NOMO-1 (cell line): ENCODE data around the gene RTEL1.

Source experiments
- DNase-seq, 2 experiments: peaks; one replicate each; lab custom pipeline; 2025; ENCODE audit not compliant: unreplicated experiment in 2 of 2; lab: John Stamatoyannopoulos, UW

RTEL1 gene

DNA sequence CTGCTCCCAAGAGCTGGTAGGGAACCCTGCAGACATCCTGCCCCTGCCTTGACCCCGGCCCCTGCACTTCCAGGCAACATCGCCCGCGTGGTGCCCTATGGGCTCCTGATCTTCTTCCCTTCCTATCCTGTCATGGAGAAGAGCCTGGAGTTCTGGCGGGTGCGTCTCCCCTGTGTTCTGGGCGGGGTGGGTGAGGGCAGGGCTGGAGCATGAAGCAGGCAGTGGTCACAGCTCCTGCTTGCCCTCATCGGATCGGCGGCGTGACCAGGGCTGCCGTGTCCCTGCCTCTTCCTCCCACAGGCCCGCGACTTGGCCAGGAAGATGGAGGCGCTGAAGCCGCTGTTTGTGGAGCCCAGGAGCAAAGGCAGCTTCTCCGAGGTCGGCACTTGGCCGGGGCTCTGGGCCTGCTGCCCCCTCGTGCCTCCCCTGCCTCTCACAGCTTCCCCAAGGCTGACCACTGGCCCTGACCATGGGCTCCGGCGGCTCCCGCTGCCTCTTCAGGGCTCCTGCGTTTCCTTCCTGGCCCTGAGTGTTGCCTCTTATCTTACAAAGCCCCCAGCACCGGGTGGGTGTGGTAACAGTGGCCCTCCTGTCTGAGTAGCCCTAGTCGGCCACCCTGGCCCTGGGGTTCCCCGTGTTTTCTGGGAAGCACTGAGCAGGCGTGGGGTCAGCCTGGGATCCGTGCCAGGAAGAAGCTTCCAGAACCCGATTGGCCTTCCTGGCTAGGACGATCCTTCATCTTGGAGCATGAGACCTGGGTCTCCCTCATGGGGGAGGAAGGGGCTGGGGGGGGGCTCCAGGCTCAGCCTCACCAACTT, 30.3 kb downstream of the RTEL1 start:
- no peak for DNase-seq

GRCh38 chr20:63689046-63690002, 31.2 kb downstream of the RTEL1 start:
- DNase-seq: no peak

GRCh38 chr20:63690003-63690897, 32.1 kb downstream of the RTEL1 start:
- no peak for DNase-seq

DNA sequence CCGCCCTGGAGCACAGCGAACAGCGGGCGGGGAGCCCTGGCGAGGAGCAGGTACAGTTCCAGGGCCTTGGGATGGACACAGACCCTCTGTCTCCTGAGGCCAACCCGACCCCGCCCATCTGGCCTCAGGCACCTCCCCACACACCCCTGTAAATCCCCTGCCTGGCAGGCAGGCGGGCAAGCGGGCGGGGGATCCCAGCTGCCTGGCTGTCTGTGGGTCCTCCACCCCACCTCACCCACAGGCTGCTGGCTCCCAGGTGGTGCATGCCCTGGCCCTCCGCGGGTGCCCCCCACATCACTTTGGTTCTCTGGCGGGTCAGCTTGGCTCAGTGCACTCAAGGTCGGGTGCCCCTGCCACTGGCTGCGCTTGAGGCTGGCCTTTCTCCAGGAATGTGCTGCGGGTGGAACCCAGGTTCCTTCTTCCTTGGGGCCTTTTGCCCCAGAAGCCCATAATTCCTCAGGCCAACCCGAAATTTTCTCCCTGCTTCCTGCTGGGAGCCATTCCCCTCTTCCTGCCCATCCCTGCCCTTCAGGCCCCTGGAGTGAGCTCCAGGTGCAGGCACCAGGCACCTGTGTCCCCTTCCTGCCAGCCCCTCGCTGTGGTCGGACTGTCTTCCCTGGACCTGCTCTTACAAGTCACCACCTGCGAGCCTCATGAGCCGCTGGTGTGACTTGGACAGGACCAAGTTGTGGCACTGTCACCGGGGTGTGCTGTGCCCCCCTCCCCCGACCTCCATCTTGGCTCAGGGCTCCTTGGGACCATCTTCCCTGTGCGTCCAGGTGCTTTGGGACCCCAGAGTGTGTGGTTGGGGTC, 33.0 kb downstream of the RTEL1 start:
- DNase-seq: no peak

DNA sequence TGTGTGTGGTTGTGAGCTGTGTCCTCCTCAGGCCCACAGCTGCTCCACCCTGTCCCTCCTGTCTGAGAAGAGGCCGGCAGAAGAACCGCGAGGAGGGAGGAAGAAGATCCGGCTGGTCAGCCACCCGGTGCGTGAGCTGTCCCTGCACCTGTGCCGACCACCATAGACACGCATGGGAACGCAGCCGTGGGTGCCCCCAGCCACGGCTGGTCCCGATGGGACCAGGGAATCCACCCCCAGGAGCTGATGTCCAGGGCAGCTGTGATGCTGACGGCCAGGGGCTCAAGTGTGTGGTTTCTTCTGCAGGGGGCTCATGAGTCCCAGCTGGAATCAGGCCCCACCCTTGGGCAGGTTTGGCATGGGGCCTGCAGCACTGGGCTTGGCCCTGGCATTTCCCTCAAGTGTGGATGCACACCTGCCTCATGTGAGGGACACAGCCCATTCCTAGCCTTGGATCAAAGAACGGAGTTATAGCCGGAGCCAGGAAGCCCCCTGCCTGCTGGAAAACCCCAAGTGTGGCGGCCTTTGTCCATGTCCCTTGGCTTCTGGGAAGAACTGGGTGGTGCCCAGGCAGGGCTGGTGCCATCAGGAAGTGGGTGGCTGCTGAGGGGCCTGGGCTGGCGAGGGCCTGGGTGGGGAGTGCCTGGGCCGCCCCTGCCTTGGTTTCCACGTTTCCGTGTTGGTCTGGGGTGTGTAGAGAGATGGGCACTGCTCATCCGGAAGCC, 33.8 kb downstream of the RTEL1 start:
- DNase-seq: no peak

DNA sequence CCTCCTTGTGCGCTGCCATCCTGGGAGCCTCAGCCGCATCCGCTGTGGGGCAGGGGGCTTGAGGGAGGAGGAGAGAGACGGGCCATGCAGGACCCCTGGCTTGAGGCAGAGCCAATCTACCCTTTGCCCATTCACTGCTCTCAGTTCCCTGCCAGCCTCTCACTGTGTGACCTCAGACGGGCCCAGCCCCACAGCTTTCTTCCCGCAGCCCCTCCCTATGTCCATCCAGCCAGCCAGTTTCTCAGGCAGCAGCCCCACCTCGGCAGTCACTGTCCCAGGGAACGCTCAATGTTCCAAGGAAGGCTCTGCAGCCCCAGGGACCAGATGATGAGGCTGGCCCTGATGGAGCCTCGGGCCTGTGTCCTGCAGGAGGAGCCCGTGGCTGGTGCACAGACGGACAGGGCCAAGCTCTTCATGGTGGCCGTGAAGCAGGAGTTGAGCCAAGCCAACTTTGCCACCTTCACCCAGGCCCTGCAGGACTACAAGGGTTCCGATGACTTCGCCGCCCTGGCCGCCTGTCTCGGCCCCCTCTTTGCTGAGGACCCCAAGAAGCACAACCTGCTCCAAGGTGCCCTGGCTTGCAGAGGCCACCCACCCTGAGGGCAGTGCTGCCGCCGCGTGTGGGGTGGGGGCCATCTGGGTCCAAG, 34.4 kb downstream of the RTEL1 start:
- no peak for DNase-seq

DNA sequence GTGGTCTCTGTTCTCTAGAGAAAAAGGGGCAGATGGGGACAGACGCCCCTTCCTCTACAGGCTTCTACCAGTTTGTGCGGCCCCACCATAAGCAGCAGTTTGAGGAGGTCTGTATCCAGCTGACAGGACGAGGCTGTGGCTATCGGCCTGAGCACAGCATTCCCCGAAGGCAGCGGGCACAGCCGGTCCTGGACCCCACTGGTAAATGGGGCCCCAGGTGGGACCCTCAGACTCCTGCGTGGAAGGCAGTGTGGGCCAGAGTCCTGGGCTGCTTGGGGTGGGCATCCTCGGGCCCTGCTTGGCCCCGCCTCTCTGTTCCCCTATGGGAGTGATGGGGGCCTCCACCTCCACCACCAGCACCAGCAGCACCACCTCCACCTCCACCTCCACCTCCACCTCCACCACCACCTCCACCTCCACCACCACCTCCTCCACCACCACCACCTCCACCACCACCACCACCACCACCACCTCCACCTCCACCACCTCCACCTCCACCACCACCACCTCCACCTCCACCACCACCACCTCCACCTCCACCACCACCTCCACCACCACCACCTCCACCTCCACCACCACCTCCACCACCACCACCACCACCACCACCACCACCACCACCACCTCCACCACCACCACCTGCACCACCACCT, 35.1 kb downstream of the RTEL1 start:
- DNase-seq: no peak

DNA sequence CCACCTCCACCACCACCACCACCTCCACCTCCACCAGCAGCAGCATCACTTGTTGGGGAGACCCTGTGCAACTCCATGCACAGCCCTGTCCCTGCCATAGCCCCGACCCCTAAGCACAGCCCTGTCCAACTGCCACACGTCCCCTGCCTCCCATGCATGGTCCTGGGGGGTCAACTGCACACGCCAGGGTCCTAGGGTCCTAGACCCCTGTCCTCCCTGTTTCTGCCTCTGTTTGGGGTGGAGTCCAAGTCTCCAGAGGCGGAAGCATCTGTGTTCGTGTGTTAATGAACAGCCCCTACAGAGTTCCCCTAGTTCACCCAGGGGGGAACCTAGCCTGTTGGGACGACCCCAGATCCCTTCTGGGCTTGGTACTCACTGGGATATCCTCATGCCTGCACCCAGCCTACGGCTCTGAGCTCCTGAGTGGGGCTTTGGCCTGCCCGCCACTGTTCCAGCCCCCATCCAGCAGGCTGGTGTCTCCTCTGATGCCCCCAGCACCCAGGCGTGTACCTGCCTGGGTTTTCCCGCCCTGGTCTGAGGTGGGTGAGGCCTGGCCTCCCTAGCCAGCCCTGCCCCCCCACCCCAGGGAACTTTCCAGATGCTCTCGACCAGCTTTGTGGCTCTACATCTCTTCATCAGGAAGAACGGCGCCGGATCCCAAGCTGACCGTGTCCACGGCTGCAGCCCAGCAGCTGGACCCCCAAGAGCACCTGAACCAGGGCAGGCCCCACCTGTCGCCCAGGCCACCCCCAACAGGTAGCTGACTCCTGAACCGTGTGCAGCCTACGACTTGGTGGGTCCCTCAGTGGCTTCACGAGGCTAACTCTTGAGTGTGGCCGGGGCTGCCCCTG, 35.8 kb downstream of the RTEL1 start:
- DNase-seq: no peak

DNA sequence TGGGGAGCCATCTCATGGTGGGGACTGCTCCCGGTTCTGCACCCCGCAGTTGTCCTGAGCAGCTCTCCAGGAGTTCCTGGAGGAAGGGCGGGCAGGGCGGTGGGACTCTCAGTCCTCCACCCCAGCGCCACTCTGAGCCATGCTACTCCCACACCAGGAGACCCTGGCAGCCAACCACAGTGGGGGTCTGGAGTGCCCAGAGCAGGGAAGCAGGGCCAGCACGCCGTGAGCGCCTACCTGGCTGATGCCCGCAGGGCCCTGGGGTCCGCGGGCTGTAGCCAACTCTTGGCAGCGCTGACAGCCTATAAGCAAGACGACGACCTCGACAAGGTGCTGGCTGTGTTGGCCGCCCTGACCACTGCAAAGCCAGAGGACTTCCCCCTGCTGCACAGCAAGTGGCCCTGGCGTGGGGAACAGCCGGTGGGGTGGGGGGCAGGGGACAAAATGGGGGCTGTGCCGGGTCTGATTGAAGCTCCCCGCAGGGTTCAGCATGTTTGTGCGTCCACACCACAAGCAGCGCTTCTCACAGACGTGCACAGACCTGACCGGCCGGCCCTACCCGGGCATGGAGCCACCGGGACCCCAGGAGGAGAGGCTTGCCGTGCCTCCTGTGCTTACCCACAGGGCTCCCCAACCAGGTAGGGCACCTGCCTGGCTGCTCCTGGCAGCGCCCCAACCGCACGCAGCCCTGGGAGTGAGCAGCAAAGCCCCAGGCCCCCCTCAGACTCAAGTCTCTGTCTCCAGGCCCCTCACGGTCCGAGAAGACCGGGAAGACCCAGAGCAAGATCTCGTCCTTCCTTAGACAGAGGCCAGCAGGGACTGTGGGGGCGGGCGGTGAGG, 36.7 kb downstream of the RTEL1 start:
- DNase-seq: no peak

DNA sequence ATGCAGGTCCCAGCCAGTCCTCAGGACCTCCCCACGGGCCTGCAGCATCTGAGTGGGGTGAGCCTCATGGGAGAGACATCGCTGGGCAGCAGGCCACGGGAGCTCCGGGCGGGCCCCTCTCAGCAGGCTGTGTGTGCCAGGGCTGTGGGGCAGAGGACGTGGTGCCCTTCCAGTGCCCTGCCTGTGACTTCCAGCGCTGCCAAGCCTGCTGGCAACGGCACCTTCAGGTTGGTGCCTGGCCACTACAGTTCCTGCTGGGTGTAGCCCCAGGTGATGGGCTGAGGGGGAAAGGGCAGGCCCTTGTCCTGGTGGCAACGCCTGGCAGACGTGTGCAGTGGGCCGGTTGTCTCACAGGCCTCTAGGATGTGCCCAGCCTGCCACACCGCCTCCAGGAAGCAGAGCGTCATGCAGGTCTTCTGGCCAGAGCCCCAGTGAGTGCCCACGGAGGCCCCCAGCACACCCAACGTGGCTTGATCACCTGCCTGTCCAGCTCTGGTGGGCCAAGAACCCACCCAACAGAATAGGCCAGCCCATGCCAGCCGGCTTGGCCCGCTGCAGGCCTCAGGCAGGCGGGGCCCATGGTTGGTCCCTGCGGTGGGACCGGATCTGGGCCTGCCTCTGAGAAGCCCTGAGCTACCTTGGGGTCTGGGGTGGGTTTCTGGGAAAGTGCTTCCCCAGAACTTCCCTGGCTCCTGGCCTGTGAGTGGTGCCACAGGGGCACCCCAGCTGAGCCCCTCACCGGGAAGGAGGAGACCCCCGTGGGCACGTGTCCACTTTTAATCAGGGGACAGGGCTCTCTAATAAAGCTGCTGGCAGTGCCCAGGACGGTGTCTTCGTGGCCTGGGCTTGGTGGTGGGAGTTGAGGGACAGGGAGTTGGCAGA, 37.6 kb downstream of the RTEL1 start:
- no peak for DNase-seq

DNA sequence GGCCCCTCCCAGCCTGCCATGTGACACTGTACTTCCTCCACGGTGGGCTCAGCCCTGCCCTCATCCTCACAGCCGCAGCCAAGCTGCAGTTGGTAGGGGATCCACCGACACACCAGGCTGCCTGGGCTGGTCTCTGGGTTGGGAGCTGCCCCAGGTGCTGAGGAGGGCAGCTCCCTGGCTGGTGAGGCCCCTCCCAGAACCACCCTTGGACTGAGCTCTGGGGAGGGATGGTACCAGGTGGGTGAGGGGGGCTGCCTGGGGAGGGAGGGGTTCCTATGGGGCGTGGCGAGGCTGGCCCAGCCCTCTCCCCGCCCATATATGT, 38.2 kb downstream of the RTEL1 start:
- DNase-seq: no peak

DNA sequence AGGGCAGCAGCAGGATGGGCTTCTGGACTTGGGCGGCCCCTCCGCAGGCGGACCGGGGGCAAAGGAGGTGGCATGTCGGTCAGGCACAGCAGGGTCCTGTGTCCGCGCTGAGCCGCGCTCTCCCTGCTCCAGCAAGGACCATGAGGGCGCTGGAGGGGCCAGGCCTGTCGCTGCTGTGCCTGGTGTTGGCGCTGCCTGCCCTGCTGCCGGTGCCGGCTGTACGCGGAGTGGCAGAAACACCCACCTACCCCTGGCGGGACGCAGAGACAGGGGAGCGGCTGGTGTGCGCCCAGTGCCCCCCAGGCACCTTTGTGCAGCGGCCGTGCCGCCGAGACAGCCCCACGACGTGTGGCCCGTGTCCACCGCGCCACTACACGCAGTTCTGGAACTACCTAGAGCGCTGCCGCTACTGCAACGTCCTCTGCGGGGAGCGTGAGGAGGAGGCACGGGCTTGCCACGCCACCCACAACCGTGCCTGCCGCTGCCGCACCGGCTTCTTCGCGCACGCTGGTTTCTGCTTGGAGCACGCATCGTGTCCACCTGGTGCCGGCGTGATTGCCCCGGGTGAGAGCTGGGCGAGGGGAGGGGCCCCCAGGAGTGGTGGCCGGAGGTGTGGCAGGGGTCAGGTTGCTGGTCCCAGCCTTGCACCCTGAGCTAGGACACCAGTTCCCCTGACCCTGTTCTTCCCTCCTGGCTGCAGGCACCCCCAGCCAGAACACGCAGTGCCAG, 38.7 kb downstream of the RTEL1 start, which contains the start of gene TNFRSF6B:
Gene TNFRSF6B (plus strand): TSS at position 25 of the 729 bp plus-strand sequence. CDS start 116 bp downstream, at position 141.
- no peak for DNase-seq

GRCh38 chr20:63697357-63697867, 39.3 kb downstream of the RTEL1 start:
- no peak for DNase-seq

GRCh38 chr20:63697868-63698545, 39.9 kb downstream of the RTEL1 start:
- DNase-seq: no peak
